HEK293 (cell line): ENCODE results near the gene ZBTB48.

Experiments
- GLIS2 ChIP-seq: fragments of 450-650 bp; formaldehyde crosslinking; IDR thresholded peaks from 2 replicates; pipeline ENCODE4 v1.5.1; 2016; ENCODE audit warnings: missing biosample characterization, missing genetic modification characterization
- IKZF3 ChIP-seq: fragments of 450-650 bp; IDR thresholded peaks from 2 replicates; pipeline ENCODE4 v1.5.0; 2018; ENCODE audit warnings: missing biosample characterization, mild to moderate bottlenecking, missing genetic modification characterization, moderate library complexity
- RBAK ChIP-seq: fragments of 450-650 bp; formaldehyde crosslinking; IDR thresholded peaks from 2 replicates; pipeline ENCODE4 v1.5.1; 2016; ENCODE audit warnings: missing biosample characterization, missing genetic modification characterization
- SCRT1 ChIP-seq: fragments of 450-650 bp; formaldehyde crosslinking; IDR thresholded peaks from 2 replicates; pipeline ENCODE4 v1.5.1; 2016; ENCODE audit warnings: missing biosample characterization, missing genetic modification characterization, borderline replicate concordance
- ZBTB17 ChIP-seq: fragments of 450-650 bp; formaldehyde crosslinking; IDR thresholded peaks from 2 replicates; pipeline ENCODE4 v1.5.1; 2016; ENCODE audit warnings: missing biosample characterization, missing genetic modification characterization
- ZBTB48 ChIP-seq: fragments of 450-650 bp; formaldehyde crosslinking; IDR thresholded peaks from 2 replicates; pipeline ENCODE4 v1.5.1; 2016; ENCODE audit warnings: missing biosample characterization, missing genetic modification characterization
- ZFP69B ChIP-seq: fragments of 450-650 bp; formaldehyde crosslinking; IDR thresholded peaks from 2 replicates; pipeline ENCODE4 v1.5.1; 2016; ENCODE audit warnings: missing biosample characterization, missing genetic modification characterization
- ZNF341 ChIP-seq: fragments of 450-650 bp; formaldehyde crosslinking; IDR thresholded peaks from 2 replicates; pipeline ENCODE4; 2016; ENCODE audit warnings: low read depth, missing biosample characterization, missing genetic modification characterization
- ZNF501 ChIP-seq: fragments of 450-650 bp; formaldehyde crosslinking; IDR thresholded peaks from 2 replicates; pipeline ENCODE4 v1.5.1; 2016; ENCODE audit warnings: missing biosample characterization, missing genetic modification characterization
- ZNF600 ChIP-seq: fragments of 450-650 bp; formaldehyde crosslinking; IDR thresholded peaks from 2 replicates; pipeline ENCODE4 v1.5.1; 2016; ENCODE audit warnings: missing biosample characterization, missing genetic modification characterization
- ZNF629 ChIP-seq: fragments of 450-650 bp; formaldehyde crosslinking; IDR thresholded peaks from 2 replicates; pipeline ENCODE4 v1.5.1; 2017; ENCODE audit warnings: missing biosample characterization, missing genetic modification characterization
- ZNF660 ChIP-seq: fragments of 450-650 bp; IDR thresholded peaks from 2 replicates; pipeline ENCODE4 v1.5.1; 2018; ENCODE audit warnings: missing biosample characterization, mild to moderate bottlenecking, missing genetic modification characterization
- ZNF791 ChIP-seq: fragments of 450-650 bp; formaldehyde crosslinking; IDR thresholded peaks from 2 replicates; pipeline ENCODE4 v1.5.1; 2016; ENCODE audit warnings: missing biosample characterization, missing genetic modification characterization
- TF ChIP-seq, protein P1 (sequence below): fragments of 450-650 bp; formaldehyde crosslinking; IDR thresholded peaks from 2 replicates; pipeline ENCODE4 v1.5.1; 2016; ENCODE audit warnings: missing biosample characterization, missing genetic modification characterization
- TF ChIP-seq, protein P2 (sequence below): fragments of 450-650 bp; formaldehyde crosslinking; IDR thresholded peaks from 2 replicates; pipeline ENCODE4 v1.5.1; 2016; ENCODE audit warnings: missing biosample characterization, missing genetic modification characterization
- TF ChIP-seq, protein P3 (sequence below): fragments of 450-650 bp; formaldehyde crosslinking; IDR thresholded peaks from 2 replicates; pipeline ENCODE4 v1.5.1; 2017; ENCODE audit warnings: missing biosample characterization, missing genetic modification characterization
- TF ChIP-seq, protein P4 (sequence below): fragments of 450-650 bp; formaldehyde crosslinking; IDR thresholded peaks from 2 replicates; pipeline ENCODE4 v1.5.1; 2016; ENCODE audit warnings: missing biosample characterization, missing genetic modification characterization
- TF ChIP-seq, protein P5 (sequence below): fragments of 450-650 bp; formaldehyde crosslinking; IDR thresholded peaks from 2 replicates; pipeline ENCODE4 v1.5.1; 2016; ENCODE audit warnings: missing biosample characterization, missing genetic modification characterization
- TF ChIP-seq, protein P6 (sequence below): fragments of 450-650 bp; formaldehyde crosslinking; IDR thresholded peaks from 2 replicates; pipeline ENCODE4 v1.5.1; 2016; ENCODE audit warnings: missing biosample characterization, missing genetic modification characterization
- TF ChIP-seq, protein P7 (sequence below): fragments of 450-650 bp; formaldehyde crosslinking; IDR thresholded peaks from 2 replicates; pipeline ENCODE4 v1.5.1; 2017; ENCODE audit warnings: missing biosample characterization, missing genetic modification characterization

ZBTB48 gene

DNA sequence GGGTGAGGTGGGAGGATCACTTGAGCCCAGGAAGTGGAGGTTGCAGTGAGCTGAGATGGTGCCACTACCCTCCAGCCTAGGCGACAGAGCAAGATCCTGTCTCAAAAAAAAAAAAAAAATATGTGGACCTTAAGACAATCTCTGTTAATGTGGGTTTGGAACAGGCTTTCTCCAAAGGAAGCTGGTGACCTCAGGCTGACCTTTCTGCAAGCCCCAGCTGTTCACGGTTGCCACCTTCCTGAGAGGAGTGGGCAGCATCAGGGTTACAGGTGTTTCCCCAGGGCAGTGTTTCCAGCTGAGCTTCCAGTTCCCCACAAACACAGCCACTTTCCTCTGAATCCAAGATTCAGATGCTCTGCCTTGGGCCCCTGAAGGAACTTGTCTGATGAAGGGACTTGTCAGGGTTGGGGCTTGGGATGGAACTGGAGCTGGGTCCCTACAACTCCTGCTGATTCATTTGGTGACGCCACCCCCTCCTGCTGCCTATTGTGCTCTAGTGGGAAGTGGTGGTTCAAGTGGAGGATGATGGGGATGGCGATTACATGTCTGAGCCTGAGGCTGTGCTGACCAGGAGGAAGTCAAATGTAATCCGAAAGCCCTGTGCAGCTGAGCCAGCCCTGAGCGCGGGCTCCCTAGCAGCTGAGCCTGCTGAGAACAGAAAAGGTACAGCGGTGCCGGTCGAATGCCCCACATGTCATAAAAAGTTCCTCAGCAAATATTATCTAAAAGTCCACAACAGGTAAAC is 1.9 kb downstream of the ZBTB48 start (continued):
- TF ChIP-seq, protein P1, sequence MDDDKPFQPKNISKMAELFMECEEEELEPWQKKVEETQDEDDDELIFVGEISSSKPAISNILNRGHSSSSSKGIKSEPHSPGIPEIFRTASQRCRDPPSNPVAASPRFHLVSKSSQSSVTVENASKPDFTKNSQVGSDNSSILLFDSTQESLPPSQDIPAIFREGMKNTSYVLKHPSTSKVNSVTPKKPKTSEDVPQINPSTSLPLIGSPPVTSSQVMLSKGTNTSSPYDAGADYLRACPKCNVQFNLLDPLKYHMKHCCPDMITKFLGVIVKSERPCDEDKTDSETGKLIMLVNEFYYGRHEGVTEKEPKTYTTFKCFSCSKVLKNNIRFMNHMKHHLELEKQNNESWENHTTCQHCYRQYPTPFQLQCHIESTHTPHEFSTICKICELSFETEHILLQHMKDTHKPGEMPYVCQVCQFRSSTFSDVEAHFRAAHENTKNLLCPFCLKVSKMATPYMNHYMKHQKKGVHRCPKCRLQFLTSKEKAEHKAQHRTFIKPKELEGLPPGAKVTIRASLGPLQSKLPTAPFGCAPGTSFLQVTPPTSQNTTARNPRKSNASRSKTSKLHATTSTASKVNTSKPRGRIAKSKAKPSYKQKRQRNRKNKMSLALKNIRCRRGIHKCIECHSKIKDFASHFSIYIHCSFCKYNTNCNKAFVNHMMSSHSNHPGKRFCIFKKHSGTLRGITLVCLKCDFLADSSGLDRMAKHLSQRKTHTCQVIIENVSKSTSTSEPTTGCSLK = no peak
- TF ChIP-seq ZNF501 (tag by site-specific recombination) (no peak), GLIS2 (no peak), IKZF3 (tag by site-specific recombination) (no peak), ZNF660 (tag by site-specific recombination) (0 out of 2 replicates have a peak, but pooled peaks have one; percentile 56), ZNF629 (peak; percentile 65), ZBTB17 (tag by site-specific recombination) (no peak), ZNF341 (tag by site-specific recombination) (peak; percentile 92), ZNF791 (tag by site-specific recombination) (no peak), ZFP69B (tag by site-specific recombination) (0 out of 2 replicates have a peak, but pooled peaks have one; percentile 17), RBAK (no peak), ZBTB48 (tag by site-specific recombination) (peak; percentile 56; the same call in 1 of the 2 replicates), SCRT1 (tag by site-specific recombination) (no peak), ZNF600 (tag by site-specific recombination) (peak; percentile 92)
- TF ChIP-seq, protein P2, sequence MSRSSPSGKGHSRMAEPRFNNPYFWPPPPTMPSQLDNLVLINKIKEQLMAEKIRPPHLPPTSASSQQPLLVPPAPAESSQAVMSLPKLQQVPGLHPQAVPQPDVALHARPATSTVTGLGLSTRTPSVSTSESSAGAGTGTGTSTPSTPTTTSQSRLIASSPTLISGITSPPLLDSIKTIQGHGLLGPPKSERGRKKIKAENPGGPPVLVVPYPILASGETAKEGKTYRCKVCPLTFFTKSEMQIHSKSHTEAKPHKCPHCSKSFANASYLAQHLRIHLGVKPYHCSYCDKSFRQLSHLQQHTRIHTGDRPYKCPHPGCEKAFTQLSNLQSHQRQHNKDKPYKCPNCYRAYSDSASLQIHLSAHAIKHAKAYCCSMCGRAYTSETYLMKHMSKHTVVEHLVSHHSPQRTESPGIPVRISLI = no peak
- TF ChIP-seq, protein P3, sequence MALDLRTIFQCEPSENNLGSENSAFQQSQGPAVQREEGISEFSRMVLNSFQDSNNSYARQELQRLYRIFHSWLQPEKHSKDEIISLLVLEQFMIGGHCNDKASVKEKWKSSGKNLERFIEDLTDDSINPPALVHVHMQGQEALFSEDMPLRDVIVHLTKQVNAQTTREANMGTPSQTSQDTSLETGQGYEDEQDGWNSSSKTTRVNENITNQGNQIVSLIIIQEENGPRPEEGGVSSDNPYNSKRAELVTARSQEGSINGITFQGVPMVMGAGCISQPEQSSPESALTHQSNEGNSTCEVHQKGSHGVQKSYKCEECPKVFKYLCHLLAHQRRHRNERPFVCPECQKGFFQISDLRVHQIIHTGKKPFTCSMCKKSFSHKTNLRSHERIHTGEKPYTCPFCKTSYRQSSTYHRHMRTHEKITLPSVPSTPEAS (tag by site-specific recombination) = no peak
- TF ChIP-seq, protein P4, sequence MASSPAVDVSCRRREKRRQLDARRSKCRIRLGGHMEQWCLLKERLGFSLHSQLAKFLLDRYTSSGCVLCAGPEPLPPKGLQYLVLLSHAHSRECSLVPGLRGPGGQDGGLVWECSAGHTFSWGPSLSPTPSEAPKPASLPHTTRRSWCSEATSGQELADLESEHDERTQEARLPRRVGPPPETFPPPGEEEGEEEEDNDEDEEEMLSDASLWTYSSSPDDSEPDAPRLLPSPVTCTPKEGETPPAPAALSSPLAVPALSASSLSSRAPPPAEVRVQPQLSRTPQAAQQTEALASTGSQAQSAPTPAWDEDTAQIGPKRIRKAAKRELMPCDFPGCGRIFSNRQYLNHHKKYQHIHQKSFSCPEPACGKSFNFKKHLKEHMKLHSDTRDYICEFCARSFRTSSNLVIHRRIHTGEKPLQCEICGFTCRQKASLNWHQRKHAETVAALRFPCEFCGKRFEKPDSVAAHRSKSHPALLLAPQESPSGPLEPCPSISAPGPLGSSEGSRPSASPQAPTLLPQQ (tag by site-specific recombination) = no peak
- TF ChIP-seq, protein P5, sequence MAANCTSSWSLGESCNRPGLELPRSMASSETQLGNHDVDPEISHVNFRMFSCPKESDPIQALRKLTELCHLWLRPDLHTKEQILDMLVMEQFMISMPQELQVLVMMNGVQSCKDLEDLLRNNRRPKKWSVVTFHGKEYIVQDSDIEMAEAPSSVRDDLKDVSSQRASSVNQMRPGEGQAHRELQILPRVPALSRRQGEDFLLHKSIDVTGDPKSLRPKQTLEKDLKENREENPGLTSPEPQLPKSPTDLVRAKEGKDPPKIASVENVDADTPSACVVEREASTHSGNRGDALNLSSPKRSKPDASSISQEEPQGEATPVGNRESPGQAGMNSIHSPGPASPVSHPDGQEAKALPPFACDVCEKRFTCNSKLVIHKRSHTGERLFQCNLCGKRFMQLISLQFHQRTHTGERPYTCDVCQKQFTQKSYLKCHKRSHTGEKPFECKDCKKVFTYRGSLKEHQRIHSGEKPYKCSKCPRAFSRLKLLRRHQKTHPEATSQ (tag by site-specific recombination) = no peak
- TF ChIP-seq, protein P6, sequence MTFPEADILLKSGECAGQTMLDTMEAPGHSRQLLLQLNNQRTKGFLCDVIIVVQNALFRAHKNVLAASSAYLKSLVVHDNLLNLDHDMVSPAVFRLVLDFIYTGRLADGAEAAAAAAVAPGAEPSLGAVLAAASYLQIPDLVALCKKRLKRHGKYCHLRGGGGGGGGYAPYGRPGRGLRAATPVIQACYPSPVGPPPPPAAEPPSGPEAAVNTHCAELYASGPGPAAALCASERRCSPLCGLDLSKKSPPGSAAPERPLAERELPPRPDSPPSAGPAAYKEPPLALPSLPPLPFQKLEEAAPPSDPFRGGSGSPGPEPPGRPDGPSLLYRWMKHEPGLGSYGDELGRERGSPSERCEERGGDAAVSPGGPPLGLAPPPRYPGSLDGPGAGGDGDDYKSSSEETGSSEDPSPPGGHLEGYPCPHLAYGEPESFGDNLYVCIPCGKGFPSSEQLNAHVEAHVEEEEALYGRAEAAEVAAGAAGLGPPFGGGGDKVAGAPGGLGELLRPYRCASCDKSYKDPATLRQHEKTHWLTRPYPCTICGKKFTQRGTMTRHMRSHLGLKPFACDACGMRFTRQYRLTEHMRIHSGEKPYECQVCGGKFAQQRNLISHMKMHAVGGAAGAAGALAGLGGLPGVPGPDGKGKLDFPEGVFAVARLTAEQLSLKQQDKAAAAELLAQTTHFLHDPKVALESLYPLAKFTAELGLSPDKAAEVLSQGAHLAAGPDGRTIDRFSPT (tag by site-specific recombination) = peak; percentile 44; the same call in 1 of the 2 replicates
- TF ChIP-seq, protein P7, sequence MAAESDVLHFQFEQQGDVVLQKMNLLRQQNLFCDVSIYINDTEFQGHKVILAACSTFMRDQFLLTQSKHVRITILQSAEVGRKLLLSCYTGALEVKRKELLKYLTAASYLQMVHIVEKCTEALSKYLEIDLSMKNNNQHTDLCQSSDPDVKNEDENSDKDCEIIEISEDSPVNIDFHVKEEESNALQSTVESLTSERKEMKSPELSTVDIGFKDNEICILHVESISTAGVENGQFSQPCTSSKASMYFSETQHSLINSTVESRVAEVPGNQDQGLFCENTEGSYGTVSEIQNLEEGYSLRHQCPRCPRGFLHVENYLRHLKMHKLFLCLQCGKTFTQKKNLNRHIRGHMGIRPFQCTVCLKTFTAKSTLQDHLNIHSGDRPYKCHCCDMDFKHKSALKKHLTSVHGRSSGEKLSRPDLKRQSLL = peak; percentile 57; the same call in 1 of the 2 replicates
